ENCODE data around the gene EFNB2.

The EFNB2 gene

GRCh38 chr13:106467427-106468122, 67.9 kb downstream of the EFNB2 start (continued):
- TF ChIP-seq, protein P1, sequence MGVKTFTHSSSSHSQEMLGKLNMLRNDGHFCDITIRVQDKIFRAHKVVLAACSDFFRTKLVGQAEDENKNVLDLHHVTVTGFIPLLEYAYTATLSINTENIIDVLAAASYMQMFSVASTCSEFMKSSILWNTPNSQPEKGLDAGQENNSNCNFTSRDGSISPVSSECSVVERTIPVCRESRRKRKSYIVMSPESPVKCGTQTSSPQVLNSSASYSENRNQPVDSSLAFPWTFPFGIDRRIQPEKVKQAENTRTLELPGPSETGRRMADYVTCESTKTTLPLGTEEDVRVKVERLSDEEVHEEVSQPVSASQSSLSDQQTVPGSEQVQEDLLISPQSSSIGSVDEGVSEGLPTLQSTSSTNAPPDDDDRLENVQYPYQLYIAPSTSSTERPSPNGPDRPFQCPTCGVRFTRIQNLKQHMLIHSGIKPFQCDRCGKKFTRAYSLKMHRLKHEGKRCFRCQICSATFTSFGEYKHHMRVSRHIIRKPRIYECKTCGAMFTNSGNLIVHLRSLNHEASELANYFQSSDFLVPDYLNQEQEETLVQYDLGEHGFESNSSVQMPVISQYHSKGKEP (tag by site-specific recombination; IDR thresholded peaks at IDR 0.05) = no peak
- TF ChIP-seq, protein P2, sequence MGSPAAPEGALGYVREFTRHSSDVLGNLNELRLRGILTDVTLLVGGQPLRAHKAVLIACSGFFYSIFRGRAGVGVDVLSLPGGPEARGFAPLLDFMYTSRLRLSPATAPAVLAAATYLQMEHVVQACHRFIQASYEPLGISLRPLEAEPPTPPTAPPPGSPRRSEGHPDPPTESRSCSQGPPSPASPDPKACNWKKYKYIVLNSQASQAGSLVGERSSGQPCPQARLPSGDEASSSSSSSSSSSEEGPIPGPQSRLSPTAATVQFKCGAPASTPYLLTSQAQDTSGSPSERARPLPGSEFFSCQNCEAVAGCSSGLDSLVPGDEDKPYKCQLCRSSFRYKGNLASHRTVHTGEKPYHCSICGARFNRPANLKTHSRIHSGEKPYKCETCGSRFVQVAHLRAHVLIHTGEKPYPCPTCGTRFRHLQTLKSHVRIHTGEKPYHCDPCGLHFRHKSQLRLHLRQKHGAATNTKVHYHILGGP (tag by site-specific recombination; IDR thresholded peaks at IDR 0.05) = no peak
- TF ChIP-seq ZNF48 (tag by site-specific recombination; IDR thresholded peaks at IDR 0.05) (no peak), ZNF214 (tag by site-specific recombination; IDR thresholded peaks at IDR 0.05; ENCODE audit: borderline replicate concordance) (no peak)

GRCh38 chr13:106466691-106467426, 68.6 kb downstream of the EFNB2 start:
- Histone ChIP-seq H3K36me3 (ENCODE audit: control insufficient read depth in 2 of 2, insufficient read depth in 1 of 2, low read length in 2 of 2) (no peaks in the 10 kb centered on the region), H3K27ac (ENCODE audit: extremely low read depth, low read depth, low read length) (no peak overlapping the region), H3K9me3 (ENCODE audit: control insufficient read depth, insufficient read depth, low read depth, low read length) (no peaks in the 10 kb centered on the region), H3K4me3 (ENCODE audit: low read depth, low read length) (no peak overlapping the region), H3K4me1 (ENCODE audit: control insufficient read depth, insufficient read depth, low read length) (no peaks in the 10 kb centered on the region)
- ChIA-PET CTCF (interaction anchor here (1.0 kb wide), 1 partner anchor 11 kb away, joined by 4 read pairs; no protein-coding TSS in a partner anchor), POLR2A (no interaction called here)
- TF ChIP-seq ZNF707 (tag by site-specific recombination; IDR thresholded peaks at IDR 0.05) (peak; percentile 72), ZNF571 (tag by site-specific recombination; IDR thresholded peaks at IDR 0.05) (no peak)

GRCh38 chr13:106464076-106464475, 71.4 kb downstream of the EFNB2 start:
- ChIA-PET POLR2A (no interaction called here), CTCF (no interaction called here)
- no peaks in the 10 kb centered on the region for H3K4me1 ChIP-seq (ENCODE audit: control insufficient read depth, insufficient read depth, low read length)
- H3K9me3 ChIP-seq (ENCODE audit: control insufficient read depth, insufficient read depth, low read depth, low read length) = no peaks in the 10 kb centered on the region
- no peak overlapping the region for H3K27ac ChIP-seq (ENCODE audit: extremely low read depth, low read depth, low read length)
- no peaks in the 10 kb centered on the region for H3K36me3 ChIP-seq (ENCODE audit: control insufficient read depth in 2 of 2, insufficient read depth in 1 of 2, low read length in 2 of 2)
- H3K4me3 ChIP-seq (ENCODE audit: low read depth, low read length) = no peak overlapping the region
- no peak for TF ChIP-seq SALL2 (tag by site-specific recombination; IDR thresholded peaks at IDR 0.05; ENCODE audit: borderline replicate concordance)
- no peak for TF ChIP-seq ZNF2 (tag by site-specific recombination; IDR thresholded peaks at IDR 0.05)
- no peak for TF ChIP-seq ZNF112 (tag by site-specific recombination; IDR thresholded peaks at IDR 0.05)
- TF ChIP-seq ZNF404 (tag by site-specific recombination; IDR thresholded peaks at IDR 0.05) = no peak
- no peak for TF ChIP-seq ZNF521 (tag by site-specific recombination; IDR thresholded peaks at IDR 0.05)
- TF ChIP-seq SETDB1 (IDR thresholded peaks at IDR 0.05; ENCODE audit: insufficient read length, low read length) = no peak
- no peak for TF ChIP-seq ZNF239 (tag by site-specific recombination; IDR thresholded peaks at IDR 0.05)
- TF ChIP-seq ZNF555 (tag by site-specific recombination; conservative IDR thresholded peaks at IDR 0.05) = no peak
- TF ChIP-seq, protein P3, sequence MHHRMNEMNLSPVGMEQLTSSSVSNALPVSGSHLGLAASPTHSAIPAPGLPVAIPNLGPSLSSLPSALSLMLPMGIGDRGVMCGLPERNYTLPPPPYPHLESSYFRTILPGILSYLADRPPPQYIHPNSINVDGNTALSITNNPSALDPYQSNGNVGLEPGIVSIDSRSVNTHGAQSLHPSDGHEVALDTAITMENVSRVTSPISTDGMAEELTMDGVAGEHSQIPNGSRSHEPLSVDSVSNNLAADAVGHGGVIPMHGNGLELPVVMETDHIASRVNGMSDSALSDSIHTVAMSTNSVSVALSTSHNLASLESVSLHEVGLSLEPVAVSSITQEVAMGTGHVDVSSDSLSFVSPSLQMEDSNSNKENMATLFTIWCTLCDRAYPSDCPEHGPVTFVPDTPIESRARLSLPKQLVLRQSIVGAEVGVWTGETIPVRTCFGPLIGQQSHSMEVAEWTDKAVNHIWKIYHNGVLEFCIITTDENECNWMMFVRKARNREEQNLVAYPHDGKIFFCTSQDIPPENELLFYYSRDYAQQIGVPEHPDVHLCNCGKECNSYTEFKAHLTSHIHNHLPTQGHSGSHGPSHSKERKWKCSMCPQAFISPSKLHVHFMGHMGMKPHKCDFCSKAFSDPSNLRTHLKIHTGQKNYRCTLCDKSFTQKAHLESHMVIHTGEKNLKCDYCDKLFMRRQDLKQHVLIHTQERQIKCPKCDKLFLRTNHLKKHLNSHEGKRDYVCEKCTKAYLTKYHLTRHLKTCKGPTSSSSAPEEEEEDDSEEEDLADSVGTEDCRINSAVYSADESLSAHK (tag by site-specific recombination; IDR thresholded peaks at IDR 0.05) = no peak
- no peak for TF ChIP-seq ZSCAN16 (tag by site-specific recombination; IDR thresholded peaks at IDR 0.05)
- TF ChIP-seq, protein P4, sequence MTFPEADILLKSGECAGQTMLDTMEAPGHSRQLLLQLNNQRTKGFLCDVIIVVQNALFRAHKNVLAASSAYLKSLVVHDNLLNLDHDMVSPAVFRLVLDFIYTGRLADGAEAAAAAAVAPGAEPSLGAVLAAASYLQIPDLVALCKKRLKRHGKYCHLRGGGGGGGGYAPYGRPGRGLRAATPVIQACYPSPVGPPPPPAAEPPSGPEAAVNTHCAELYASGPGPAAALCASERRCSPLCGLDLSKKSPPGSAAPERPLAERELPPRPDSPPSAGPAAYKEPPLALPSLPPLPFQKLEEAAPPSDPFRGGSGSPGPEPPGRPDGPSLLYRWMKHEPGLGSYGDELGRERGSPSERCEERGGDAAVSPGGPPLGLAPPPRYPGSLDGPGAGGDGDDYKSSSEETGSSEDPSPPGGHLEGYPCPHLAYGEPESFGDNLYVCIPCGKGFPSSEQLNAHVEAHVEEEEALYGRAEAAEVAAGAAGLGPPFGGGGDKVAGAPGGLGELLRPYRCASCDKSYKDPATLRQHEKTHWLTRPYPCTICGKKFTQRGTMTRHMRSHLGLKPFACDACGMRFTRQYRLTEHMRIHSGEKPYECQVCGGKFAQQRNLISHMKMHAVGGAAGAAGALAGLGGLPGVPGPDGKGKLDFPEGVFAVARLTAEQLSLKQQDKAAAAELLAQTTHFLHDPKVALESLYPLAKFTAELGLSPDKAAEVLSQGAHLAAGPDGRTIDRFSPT (tag by site-specific recombination; IDR thresholded peaks at IDR 0.05) = no peak
- no peak for TF ChIP-seq ZBTB6 (tag by site-specific recombination; IDR thresholded peaks at IDR 0.05)
- no peak for TF ChIP-seq PRDM1 (tag by site-specific recombination; IDR thresholded peaks at IDR 0.05)
- TF ChIP-seq YY1 (tag by site-specific recombination; IDR thresholded peaks at IDR 0.05) = no peak
- TF ChIP-seq MYNN (tag by site-specific recombination; IDR thresholded peaks at IDR 0.05; ENCODE audit: borderline replicate concordance) = no peak
